Measurements from ENCODE around the gene LIN9.

GRCh38 chr1:226306425-226306824 is 2.5 kb downstream of the LIN9 start:
- TF ChIP-seq CTCF (IDR thresholded peaks at IDR 0.05) (no peak), POLR2A (IDR thresholded peaks at IDR 0.05) (no peak)

Data from upper lobe of left lung (tissue), 4 donors.